PFSK-1 (cell line): ENCODE measurements around the gene STX18.

Source experiments
- POLR2AphosphoS5 ChIP-seq: IDR thresholded peaks from 2 replicates; pipeline ENCODE4 v1.6.1; 2012; ENCODE audit warnings: low read depth, mild to moderate bottlenecking, control low read depth, low read length, moderate library complexity
- TF ChIP-seq, protein P1 (sequence below), 2 experiments: IDR thresholded peaks; 2 replicates each; pipeline versions ENCODE4 v1.6.1 to v1.8.0; 2011 to 2012; ENCODE audit warnings: low read depth in 2 of 2, low read length in 2 of 2, control low read depth in 1 of 2, inconsistent platforms in 1 of 2, mild to moderate bottlenecking in 1 of 2, moderate library complexity in 1 of 2; ENCODE audit not compliant: insufficient read depth in 1 of 2

DNA sequence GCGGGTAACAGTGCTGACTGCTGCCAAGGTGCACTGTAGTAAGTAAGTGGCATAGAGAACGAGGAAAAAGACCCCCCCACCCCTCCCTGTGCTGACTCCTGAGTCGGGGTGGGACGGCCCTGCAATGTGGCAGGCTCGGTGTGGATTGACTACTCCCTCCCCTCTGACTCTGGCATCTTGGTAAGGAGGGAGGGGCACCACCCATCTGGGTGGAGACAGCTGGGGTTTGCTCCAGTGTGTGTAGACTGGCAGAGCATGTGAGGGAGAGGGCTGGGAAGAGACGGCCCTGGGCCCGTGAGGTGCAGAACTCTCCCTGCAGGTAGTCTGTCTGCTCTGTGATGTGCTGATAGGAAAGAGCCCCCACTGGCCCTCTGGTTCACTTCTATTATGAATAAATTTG lies 124.0 kb downstream of the STX18 start:
- TF ChIP-seq POLR2AphosphoS5: no peak
- TF ChIP-seq, protein P1, sequence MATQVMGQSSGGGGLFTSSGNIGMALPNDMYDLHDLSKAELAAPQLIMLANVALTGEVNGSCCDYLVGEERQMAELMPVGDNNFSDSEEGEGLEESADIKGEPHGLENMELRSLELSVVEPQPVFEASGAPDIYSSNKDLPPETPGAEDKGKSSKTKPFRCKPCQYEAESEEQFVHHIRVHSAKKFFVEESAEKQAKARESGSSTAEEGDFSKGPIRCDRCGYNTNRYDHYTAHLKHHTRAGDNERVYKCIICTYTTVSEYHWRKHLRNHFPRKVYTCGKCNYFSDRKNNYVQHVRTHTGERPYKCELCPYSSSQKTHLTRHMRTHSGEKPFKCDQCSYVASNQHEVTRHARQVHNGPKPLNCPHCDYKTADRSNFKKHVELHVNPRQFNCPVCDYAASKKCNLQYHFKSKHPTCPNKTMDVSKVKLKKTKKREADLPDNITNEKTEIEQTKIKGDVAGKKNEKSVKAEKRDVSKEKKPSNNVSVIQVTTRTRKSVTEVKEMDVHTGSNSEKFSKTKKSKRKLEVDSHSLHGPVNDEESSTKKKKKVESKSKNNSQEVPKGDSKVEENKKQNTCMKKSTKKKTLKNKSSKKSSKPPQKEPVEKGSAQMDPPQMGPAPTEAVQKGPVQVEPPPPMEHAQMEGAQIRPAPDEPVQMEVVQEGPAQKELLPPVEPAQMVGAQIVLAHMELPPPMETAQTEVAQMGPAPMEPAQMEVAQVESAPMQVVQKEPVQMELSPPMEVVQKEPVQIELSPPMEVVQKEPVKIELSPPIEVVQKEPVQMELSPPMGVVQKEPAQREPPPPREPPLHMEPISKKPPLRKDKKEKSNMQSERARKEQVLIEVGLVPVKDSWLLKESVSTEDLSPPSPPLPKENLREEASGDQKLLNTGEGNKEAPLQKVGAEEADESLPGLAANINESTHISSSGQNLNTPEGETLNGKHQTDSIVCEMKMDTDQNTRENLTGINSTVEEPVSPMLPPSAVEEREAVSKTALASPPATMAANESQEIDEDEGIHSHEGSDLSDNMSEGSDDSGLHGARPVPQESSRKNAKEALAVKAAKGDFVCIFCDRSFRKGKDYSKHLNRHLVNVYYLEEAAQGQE (IDR thresholded peaks at IDR 0.05; ENCODE audit: insufficient read depth in 1 of 2, low read depth in 2 of 2, low read length in 2 of 2): no peak
